ENCODE measurements around the gene CFB. TPM values are rescaled to one million over a fixed set of nuclear protein-coding genes. Genes with fewer than 3 reads are reported as not detected.

The CFB gene
- total and polyA plus RNA-seq, 9 of the 15 experiments (the other 6 are each of a cell fraction or from before 2014, with no cell fraction given), result 0.08 to 0.91 (median 0.22) TPM; not detected in 4

GRCh38 chr6:31972709-31973350 lies 26.9 kb downstream of the CFB start (continued):
- TF ChIP-seq STAT5A (IDR thresholded peaks at IDR 0.05; ENCODE audit: borderline replicate concordance, low read length) (no peak), HSF4 (CRISPR knock-in tag; IDR thresholded peaks at IDR 0.05; ENCODE audit: borderline replicate concordance) (peak; percentile 47; the same call in 1 of the 2 replicates), KDM5B (IDR thresholded peaks at IDR 0.05; ENCODE audit: insufficient replicate concordance, low read depth, low read length) (peak; percentile 80), CBFB (CRISPR knock-in tag; IDR thresholded peaks at IDR 0.05) (no peak; the same call in 1 of the 2 replicates), SRSF3 (IDR thresholded peaks at IDR 0.05; ENCODE audit: insufficient read depth, low read length) (no peak), ZNF197 (CRISPR knock-in tag; IDR thresholded peaks at IDR 0.05; ENCODE audit: low read depth) (no peak), ZNF143 (CRISPR knock-in tag; IDR thresholded peaks at IDR 0.05) (0 out of 2 replicates have a peak, but pooled peaks have one; percentile 12), SIN3A (IDR thresholded peaks at IDR 0.05; ENCODE audit: borderline replicate concordance in 2 of 2, control insufficient read depth in 1 of 2, low read depth in 2 of 2, low read length in 2 of 2) (no peak), TOE1 (IDR thresholded peaks at IDR 0.05; ENCODE audit: borderline replicate concordance) (no peak; the same call in 1 of the 2 replicates), TOE1 (CRISPR knock-in tag; IDR thresholded peaks at IDR 0.05; ENCODE audit: borderline replicate concordance, low read depth) (no peak), BMI1 (IDR thresholded peaks at IDR 0.05; ENCODE audit: low read length) (no peak), ZNF407 (IDR thresholded peaks at IDR 0.05; ENCODE audit: low read depth) (peak; percentile 41; the same call in 1 of the 2 replicates), HDAC6 (IDR thresholded peaks at IDR 0.05; ENCODE audit: low read depth, low read length) (no peak), POLR2G (IDR thresholded peaks at IDR 0.05; ENCODE audit: low read depth, low read length) (no peak), TEAD1 (CRISPR knock-in tag; IDR thresholded peaks at IDR 0.05) (0 out of 4 replicates have a peak, but pooled peaks of 1 of the 2 experiments have one; percentile 7), KLF1 (tag; IDR thresholded peaks at IDR 0.05) (no peak), FOSL1 (tag; conservative IDR thresholded peaks at IDR 0.05) (peak; percentile 79), CREB1 (IDR thresholded peaks at IDR 0.05) (no peak), CREB1 (CRISPR knock-in tag; IDR thresholded peaks at IDR 0.05) (no peak), ARID2 (IDR thresholded peaks at IDR 0.05) (peak; percentile 38; the same call in 1 of the 2 replicates), TCF7L2 (IDR thresholded peaks at IDR 0.05; ENCODE audit: low read depth, low read length) (no peak)
